ENCODE results near the gene MC1R.
A peak's percentile ranks its signal among the peaks of the same experiment; 100 is the strongest.

The MC1R gene

DNA sequence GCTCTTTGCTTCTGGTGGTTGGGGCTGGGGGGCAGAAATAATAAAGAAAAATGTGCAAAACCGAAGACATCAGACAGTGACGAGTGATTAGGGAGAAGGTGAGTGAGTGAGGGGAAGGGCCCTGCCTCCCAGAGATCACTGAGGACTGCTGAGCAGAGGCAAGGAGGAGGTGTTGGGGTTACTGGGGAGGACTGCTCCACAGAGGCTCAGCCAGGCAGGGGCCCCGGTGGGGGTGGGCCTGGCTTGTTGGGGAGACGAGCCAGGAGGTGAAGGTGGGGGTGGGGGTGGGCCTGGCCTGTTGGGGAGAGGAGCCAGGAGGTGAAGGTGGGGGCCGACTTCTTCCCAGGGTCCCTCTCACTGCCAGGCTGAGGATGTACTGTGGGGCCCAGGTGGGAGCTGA lies 27.9 kb downstream of the MC1R start:
- Histone ChIP-seq H3K27me3 (replicated peaks; ENCODE audit: control insufficient read depth, insufficient read depth, low read length) (peaks cover 7% of the 10 kb centered on the region), H3K4me3 (ENCODE audit: low read length) (no peak overlapping the region), H3K36me3 (ENCODE audit: control insufficient read depth, insufficient read depth, low read length, severe bottlenecking) (no peaks in the 10 kb centered on the region), H3K9ac (ENCODE audit: low read length) (no peak overlapping the region), H3K9me3 (ENCODE audit: control insufficient read depth, low read length) (no peaks in the 10 kb centered on the region), H3K4me1 (ENCODE audit: control insufficient read depth, insufficient read depth, low read length) (peaks cover 6% of the 10 kb centered on the region)
- no peak for DNase-seq (ENCODE audit: low read depth)

DNA sequence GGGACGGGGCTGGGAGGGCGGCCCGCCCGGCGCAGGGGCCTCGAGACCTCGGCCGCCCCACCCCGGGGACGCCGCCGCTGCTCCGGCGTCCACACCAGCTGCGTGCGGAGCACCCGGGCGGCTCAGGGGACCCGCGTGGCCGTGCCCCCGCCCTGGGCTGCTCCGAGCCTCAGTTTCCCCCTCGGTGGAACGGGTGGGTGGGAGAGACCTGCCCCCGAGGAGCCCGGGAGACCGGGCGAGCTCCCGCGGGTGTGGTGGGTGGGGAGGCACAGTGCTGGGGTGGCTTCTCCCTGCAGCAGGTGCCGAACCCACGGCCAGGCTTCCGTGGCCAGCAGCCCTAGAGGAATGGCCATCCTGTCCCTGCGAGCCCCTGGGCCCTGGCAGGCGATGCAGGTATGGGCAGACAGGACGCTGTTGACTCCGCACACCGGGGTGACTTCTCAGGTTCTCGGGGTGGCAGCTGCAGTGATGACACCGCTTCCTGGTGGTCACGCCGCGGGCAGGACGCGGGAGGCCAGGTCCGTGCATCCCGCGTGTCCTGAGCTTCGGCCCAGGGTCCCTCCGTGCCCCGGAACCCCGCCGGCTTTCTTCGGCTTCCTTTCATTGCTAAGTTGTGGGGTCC lies 30.6 kb downstream of the MC1R start:
- peaks cover 6% of the 10 kb centered on the region for H3K4me1 ChIP-seq (ENCODE audit: control insufficient read depth, insufficient read depth, low read length)
- H3K4me3 ChIP-seq (ENCODE audit: low read length): peak overlapping the region; percentile 83
- H3K36me3 ChIP-seq (ENCODE audit: control insufficient read depth, insufficient read depth, low read length, severe bottlenecking): no peaks in the 10 kb centered on the region
- H3K9me3 ChIP-seq (ENCODE audit: control insufficient read depth, low read length): no peaks in the 10 kb centered on the region
- H3K9ac ChIP-seq (ENCODE audit: low read length): peak overlapping the region; percentile 84
- H3K27me3 ChIP-seq (replicated peaks; ENCODE audit: control insufficient read depth, insufficient read depth, low read length): peaks cover 7% of the 10 kb centered on the region
- DNase-seq (ENCODE audit: low read depth): peak; percentile 39

DNA sequence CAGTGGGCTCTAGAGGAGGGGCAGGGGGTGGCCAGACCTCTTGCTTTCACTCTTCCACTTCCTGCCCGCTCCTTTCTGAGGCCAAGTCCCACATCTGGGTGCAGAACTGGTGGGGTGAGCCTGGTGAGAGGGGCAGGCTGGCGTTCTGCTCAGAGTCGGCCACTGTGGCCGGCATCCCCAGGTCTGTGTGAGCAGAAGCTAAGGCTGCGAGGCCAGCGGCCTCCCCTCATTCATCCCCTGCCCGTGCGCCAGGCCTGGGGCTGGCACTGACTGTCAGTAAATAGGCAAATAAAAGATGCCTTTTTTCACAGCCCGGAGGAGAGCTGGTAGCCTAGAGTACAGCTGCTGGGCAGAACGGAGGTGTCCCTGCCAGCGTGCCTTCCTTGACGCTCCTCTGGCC lies 31.1 kb downstream of the MC1R start:
- no peak for DNase-seq (ENCODE audit: low read depth)
- Histone ChIP-seq H3K36me3 (ENCODE audit: control insufficient read depth, insufficient read depth, low read length, severe bottlenecking) (no peaks in the 10 kb centered on the region), H3K9ac (ENCODE audit: low read length) (peak overlapping the region; percentile 84)

DNA sequence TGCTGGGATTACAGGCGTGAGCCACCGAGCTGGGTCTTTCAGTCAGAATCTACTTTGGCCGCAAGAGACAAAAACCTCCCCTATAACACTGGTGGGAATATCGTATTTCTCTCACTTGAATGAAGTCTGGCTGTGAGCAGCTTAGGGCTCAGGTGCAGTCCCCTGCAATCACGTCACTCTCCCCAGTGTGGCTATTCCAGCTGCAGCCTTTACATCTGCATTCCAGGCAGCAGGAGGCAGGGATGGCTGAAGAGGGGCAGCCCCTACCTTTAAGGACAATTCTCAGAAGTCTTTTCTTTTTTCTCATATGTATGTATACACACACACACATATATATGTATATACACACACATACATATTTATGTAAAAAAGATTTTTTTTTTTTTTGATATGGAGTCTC lies 32.8 kb downstream of the MC1R start:
- Histone ChIP-seq H3K27me3 (replicated peaks; ENCODE audit: control insufficient read depth, insufficient read depth, low read length) (no peaks in the 10 kb centered on the region), H3K36me3 (ENCODE audit: control insufficient read depth, insufficient read depth, low read length, severe bottlenecking) (peaks cover 9% of the 10 kb centered on the region), H3K4me3 (ENCODE audit: low read length) (no peak overlapping the region), H3K4me1 (ENCODE audit: control insufficient read depth, insufficient read depth, low read length) (peaks cover 6% of the 10 kb centered on the region), H3K9me3 (ENCODE audit: control insufficient read depth, low read length) (no peaks in the 10 kb centered on the region), H3K9ac (ENCODE audit: low read length) (no peak overlapping the region)
- DNase-seq (ENCODE audit: low read depth): no peak

More for the DNA sequence above, 31.1 kb downstream of the MC1R start:
- peak overlapping the region; percentile 83 for H3K4me3 ChIP-seq (ENCODE audit: low read length)
- H3K4me1 ChIP-seq (ENCODE audit: control insufficient read depth, insufficient read depth, low read length): peaks cover 6% of the 10 kb centered on the region
- H3K27me3 ChIP-seq (replicated peaks; ENCODE audit: control insufficient read depth, insufficient read depth, low read length): peaks cover 7% of the 10 kb centered on the region
- H3K9me3 ChIP-seq (ENCODE audit: control insufficient read depth, low read length): no peaks in the 10 kb centered on the region

DNA sequence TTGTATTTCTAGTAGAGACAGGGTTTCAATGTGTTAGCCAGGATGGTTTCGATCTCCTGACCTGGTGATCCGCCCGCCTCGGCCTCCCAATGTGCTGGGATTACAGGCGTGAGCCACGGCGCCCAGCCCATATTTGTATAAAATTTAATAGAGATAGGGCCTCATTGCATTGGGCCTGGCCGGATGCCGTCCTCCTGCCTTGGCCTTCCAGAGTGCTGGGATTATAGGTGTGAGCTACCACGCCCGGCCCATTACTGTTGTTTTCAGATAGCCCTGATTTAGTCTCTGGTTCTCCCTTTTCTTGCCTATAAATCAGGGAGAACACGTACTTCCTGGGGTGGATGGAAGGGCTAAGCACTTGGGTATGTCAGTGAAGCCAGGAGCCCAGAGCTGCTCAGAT lies 33.4 kb downstream of the MC1R start:
- H3K4me3 ChIP-seq (ENCODE audit: low read length): no peak overlapping the region
- H3K36me3 ChIP-seq (ENCODE audit: control insufficient read depth, insufficient read depth, low read length, severe bottlenecking): peaks cover 14% of the 10 kb centered on the region
- no peaks in the 10 kb centered on the region for H3K9me3 ChIP-seq (ENCODE audit: control insufficient read depth, low read length)
- DNase-seq (ENCODE audit: low read depth): no peak
- no peak overlapping the region for H3K9ac ChIP-seq (ENCODE audit: low read length)
- no peaks in the 10 kb centered on the region for H3K27me3 ChIP-seq (replicated peaks; ENCODE audit: control insufficient read depth, insufficient read depth, low read length)
- peaks cover 6% of the 10 kb centered on the region for H3K4me1 ChIP-seq (ENCODE audit: control insufficient read depth, insufficient read depth, low read length)

DNA sequence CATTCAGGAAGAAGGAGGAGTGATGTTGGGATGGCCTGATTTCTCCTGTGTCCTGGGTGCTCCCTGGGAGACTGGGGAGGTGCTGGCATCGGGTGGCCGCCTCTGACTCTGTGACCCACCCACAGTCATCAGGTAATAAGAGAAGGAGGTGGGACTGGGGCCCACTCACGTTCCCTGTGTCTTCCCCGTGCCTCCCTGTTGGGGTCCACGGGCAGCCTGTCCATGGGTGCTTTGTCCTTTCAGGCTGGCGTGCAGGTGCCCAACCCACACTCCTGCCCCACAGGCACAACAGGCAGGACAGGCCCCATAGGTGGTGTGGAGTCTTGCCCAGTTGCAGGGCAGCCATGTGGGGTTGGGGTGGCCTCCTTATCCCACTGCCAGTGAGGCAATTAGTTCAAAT lies 33.9 kb downstream of the MC1R start:
- peaks cover 19% of the 10 kb centered on the region for H3K36me3 ChIP-seq (ENCODE audit: control insufficient read depth, insufficient read depth, low read length, severe bottlenecking)
- no peaks in the 10 kb centered on the region for H3K27me3 ChIP-seq (replicated peaks; ENCODE audit: control insufficient read depth, insufficient read depth, low read length)
- DNase-seq (ENCODE audit: low read depth): no peak
- no peak overlapping the region for H3K9ac ChIP-seq (ENCODE audit: low read length)
- H3K4me1 ChIP-seq (ENCODE audit: control insufficient read depth, insufficient read depth, low read length): peaks cover 6% of the 10 kb centered on the region
- no peak overlapping the region for H3K4me3 ChIP-seq (ENCODE audit: low read length)
- H3K9me3 ChIP-seq (ENCODE audit: control insufficient read depth, low read length): no peaks in the 10 kb centered on the region

DNA sequence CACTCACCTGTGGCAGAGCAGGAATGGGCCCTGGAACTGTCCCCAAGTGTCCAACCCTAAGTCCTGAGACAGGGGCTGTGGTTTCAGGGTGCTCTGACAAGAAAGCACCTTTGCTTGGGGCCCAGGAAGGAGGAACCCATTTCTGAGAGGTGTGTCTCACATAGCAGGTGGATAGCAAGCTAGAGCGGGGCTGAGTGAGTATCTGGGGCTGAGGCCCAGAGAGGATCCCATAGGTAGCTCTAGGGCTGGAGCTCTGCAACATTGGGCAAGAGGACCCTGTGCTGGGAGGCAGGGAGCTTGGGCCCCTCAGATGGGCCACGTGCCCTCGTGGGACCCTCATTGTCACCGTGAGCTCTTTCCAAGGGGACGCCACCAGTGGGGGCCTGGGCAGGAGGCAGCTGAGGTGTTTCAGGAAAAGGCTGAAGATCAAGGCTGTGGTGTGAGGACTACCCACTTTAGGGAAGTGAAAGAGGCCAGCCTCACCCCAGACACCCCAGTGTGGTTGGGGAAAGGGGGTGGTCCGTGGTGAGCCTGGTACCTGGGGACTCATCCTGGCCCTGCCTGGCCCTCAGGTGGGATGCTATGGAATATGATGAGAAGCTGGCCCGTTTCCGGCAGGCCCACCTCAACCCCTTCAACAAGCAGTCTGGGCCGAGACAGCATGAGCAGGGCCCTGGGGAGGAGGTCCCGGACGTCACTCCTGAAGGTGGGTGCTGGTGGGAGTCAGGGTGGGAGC lies 35.2 kb downstream of the MC1R start:
- no peaks in the 10 kb centered on the region for H3K9me3 ChIP-seq (ENCODE audit: control insufficient read depth, low read length)
- H3K36me3 ChIP-seq (ENCODE audit: control insufficient read depth, insufficient read depth, low read length, severe bottlenecking): peaks cover 28% of the 10 kb centered on the region
- peaks cover 6% of the 10 kb centered on the region for H3K4me1 ChIP-seq (ENCODE audit: control insufficient read depth, insufficient read depth, low read length)
- no peak overlapping the region for H3K9ac ChIP-seq (ENCODE audit: low read length)
- no peak overlapping the region for H3K4me3 ChIP-seq (ENCODE audit: low read length)
- no peaks in the 10 kb centered on the region for H3K27me3 ChIP-seq (replicated peaks; ENCODE audit: control insufficient read depth, insufficient read depth, low read length)
- no peak for DNase-seq (ENCODE audit: low read depth)

DNA sequence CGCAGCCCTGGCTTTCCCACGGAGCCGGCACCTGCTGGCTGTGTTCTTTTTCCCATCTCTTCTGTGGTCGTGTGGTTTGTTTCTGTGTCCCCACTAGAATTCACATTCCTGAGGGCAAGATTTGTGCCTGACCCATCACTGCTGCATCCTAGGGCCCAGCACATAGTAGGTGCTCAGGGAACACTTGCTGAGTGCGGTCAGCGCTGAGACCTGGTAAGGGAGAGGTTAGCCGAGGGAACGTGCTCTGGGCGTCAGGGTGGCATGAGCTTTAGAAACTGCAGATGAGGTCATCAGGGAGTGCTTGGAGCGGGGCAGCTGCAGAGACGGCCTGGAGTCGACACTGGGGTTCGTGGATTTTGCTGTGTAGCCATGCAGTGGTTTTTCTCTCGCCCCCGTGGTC lies 35.8 kb downstream of the MC1R start:
- no peaks in the 10 kb centered on the region for H3K27me3 ChIP-seq (replicated peaks; ENCODE audit: control insufficient read depth, insufficient read depth, low read length)
- peaks cover 4% of the 10 kb centered on the region for H3K4me1 ChIP-seq (ENCODE audit: control insufficient read depth, insufficient read depth, low read length)
- no peak overlapping the region for H3K9ac ChIP-seq (ENCODE audit: low read length)
- no peaks in the 10 kb centered on the region for H3K9me3 ChIP-seq (ENCODE audit: control insufficient read depth, low read length)
- no peak overlapping the region for H3K4me3 ChIP-seq (ENCODE audit: low read length)
- DNase-seq (ENCODE audit: low read depth): no peak
- peaks cover 32% of the 10 kb centered on the region for H3K36me3 ChIP-seq (ENCODE audit: control insufficient read depth, insufficient read depth, low read length, severe bottlenecking)

DNA sequence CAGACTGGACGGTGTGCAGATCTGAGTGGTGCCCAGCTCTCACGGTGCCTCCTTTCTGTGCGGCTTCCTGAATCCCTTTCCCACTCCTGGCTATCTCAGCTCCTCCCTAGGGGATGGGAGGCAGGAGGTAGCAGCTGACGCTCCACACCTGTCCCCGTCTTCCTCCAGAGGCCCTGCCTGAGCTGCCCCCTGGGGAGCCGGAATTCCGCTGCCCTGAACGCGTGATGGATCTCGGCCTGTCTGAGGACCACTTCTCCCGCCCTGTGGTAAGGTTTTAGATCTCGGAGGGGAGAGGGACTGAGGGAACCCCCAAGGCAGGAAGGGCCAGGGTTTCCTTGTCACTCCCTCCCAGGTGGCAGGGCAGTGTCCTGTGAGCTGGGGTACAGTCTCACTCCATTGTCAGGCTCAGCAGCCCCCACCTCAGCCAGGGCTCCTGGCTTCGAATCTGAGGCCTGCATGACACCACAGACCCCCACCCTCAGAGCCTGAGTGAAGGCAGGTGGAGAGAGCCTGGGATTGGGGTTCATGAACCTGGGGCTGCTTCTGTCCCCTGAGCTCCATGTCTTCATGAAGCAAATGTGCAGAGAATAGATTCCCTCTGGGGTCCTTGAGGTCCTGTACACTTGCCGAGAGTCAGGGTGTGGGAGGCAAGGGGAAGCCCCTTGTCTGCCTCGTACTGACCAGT lies 36.5 kb downstream of the MC1R start:
- Histone ChIP-seq H3K4me3 (ENCODE audit: low read length) (no peak overlapping the region), H3K9ac (ENCODE audit: low read length) (no peak overlapping the region), H3K9me3 (ENCODE audit: control insufficient read depth, low read length) (no peaks in the 10 kb centered on the region), H3K4me1 (ENCODE audit: control insufficient read depth, insufficient read depth, low read length) (no peaks in the 10 kb centered on the region), H3K27me3 (replicated peaks; ENCODE audit: control insufficient read depth, insufficient read depth, low read length) (no peaks in the 10 kb centered on the region), H3K36me3 (ENCODE audit: control insufficient read depth, insufficient read depth, low read length, severe bottlenecking) (peaks cover 36% of the 10 kb centered on the region)
- DNase-seq (ENCODE audit: low read depth): no peak

DNA sequence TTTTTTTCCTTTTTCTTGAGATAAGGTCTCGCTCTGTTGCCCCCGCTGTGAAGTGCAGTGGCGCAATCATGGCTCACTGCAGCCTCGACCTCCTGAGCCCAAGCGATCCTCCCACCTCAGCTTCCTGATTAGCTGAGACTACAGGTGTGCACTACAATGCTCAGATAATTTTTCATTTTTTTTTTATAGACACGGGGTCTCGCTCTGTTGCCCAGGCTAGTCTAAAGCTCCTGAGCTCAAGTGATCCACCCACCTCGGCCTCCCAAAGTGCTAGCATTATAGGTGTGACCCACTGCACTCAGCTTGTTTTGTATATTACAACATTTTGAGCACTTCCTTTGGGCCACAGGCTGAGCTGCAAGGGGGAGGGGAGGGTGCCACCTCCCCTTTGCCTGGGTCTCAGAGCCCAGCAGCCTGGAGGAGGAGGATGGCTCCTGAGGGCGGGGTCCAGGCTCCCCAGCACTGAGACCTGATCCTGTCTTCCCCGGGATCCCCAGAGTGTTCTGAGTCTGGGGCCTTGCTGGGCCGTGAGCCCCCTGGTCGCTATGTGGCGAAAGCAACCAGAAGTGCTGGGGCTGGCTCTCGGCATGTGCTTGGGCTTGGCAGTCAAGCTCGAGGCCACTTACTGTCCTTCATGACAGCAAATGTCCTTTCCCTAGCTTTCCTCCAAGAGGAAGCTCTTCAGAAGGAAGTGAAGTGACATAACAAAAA lies 38.0 kb downstream of the MC1R start:
- DNase-seq (ENCODE audit: low read depth): no peak
- H3K27me3 ChIP-seq (replicated peaks; ENCODE audit: control insufficient read depth, insufficient read depth, low read length): no peaks in the 10 kb centered on the region
- peaks cover 36% of the 10 kb centered on the region for H3K36me3 ChIP-seq (ENCODE audit: control insufficient read depth, insufficient read depth, low read length, severe bottlenecking)
- no peak overlapping the region for H3K9ac ChIP-seq (ENCODE audit: low read length)
- H3K4me1 ChIP-seq (ENCODE audit: control insufficient read depth, insufficient read depth, low read length): no peaks in the 10 kb centered on the region
- no peak overlapping the region for H3K4me3 ChIP-seq (ENCODE audit: low read length)
- no peaks in the 10 kb centered on the region for H3K9me3 ChIP-seq (ENCODE audit: control insufficient read depth, low read length)

DNA sequence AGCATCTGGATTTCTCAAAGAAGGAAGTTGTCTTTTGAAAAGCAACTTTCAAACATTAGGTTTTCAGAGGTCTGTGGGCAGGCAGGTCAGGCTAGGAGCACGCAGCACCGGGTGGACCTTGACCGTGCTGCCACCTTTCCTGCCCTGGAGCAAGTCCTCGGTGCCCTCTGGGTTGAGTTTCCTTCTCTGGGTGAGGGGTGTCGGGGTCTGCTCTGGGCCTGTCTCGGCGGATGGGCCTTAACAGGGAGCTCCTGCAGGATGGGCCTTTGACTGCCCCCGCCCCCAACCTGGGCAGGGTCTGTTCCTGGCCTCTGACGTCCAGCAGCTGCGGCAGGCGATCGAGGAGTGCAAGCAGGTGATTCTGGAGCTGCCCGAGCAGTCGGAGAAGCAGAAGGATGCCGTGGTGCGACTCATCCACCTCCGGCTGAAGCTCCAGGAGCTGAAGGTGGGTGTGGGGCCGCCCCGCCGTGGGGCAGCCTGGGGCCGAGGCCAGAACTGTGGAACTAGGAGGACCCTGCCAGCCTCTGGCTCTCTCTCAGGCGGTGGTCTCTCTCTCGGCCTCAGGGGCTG lies 38.6 kb downstream of the MC1R start:
- Histone ChIP-seq H3K36me3 (ENCODE audit: control insufficient read depth, insufficient read depth, low read length, severe bottlenecking) (peaks cover 36% of the 10 kb centered on the region), H3K4me3 (ENCODE audit: low read length) (no peak overlapping the region), H3K9ac (ENCODE audit: low read length) (no peak overlapping the region), H3K4me1 (ENCODE audit: control insufficient read depth, insufficient read depth, low read length) (no peaks in the 10 kb centered on the region), H3K9me3 (ENCODE audit: control insufficient read depth, low read length) (no peaks in the 10 kb centered on the region), H3K27me3 (replicated peaks; ENCODE audit: control insufficient read depth, insufficient read depth, low read length) (no peaks in the 10 kb centered on the region)
- DNase-seq (ENCODE audit: low read depth): no peak
